Body of pancreas (tissue), 4 donors: ENCODE measurements around the gene DOCK9. TPM values are rescaled to one million over a fixed set of nuclear protein-coding genes. Genes with fewer than 3 reads are reported as not detected.
A peak's percentile ranks its signal among the peaks of the same experiment; 100 is the strongest.

ENCODE experiments used
- ATAC-seq: fragments of 150-250 bp; one replicate; pipeline ENCODE4 v1.9.1; 2016
- DNase-seq, 4 donors: peaks; one replicate each; pipeline ENCODE4 v3.0.0-alpha.2; 2019
- H3K27ac ChIP-seq, 4 donors: fragments of 200-600 bp; sonication (generic); 1 replicate in 3 of 4; 2 replicates in 1 of 4; pipeline versions ENCODE4 v1.5.1 to v1.6.1; 2016 to 2019; ENCODE audit warnings: mild to moderate bottlenecking in 1 of 4, mixed read lengths in 1 of 4, moderate library complexity in 1 of 4
- H3K27me3 ChIP-seq, 2 donors: fragments of 200-600 bp; sonication (generic); one replicate each; pipeline ENCODE4 v1.6.0; 2016; ENCODE audit warnings: mild to moderate bottlenecking in 1 of 2
- H3K36me3 ChIP-seq, 2 donors: fragments of 200-600 bp; sonication (generic); replicated peaks in 1 of 2; 2 replicates each; pipeline ENCODE4 v1.5.1; 2016; ENCODE audit warnings: low read depth in 2 of 2; ENCODE audit not compliant: insufficient read depth in 1 of 2
- H3K4me1 ChIP-seq: fragments of 200-600 bp; sonication (generic); one replicate; pipeline ENCODE4 v1.6.0; 2016
- H3K4me3 ChIP-seq, 2 donors: fragments of 200-600 bp; sonication (generic); 1 replicate in 1 of 2; 2 replicates in 1 of 2; pipeline ENCODE4 v1.5.1; 2016 to 2019
- H3K9me3 ChIP-seq, 3 donors: fragments of 200-600 bp; sonication (generic); 1 replicate in 2 of 3; 2 replicates in 1 of 3; pipeline ENCODE4 v1.5.1; 2016
- POLR2A ChIP-seq, 3 donors: fragments of 450-650 bp; IDR thresholded peaks; one replicate each; pipeline ENCODE4 v1.6.1; 2016; ENCODE audit warnings: antibody characterized with exemption in 3 of 3, mild to moderate bottlenecking in 2 of 3
- WGBS, 2 donors: methylation state at CpG; one replicate each; pipeline ENCODE4 v1.1.5; 2017; 5-methylcytosine and 5-hydroxymethylcytosine counted together
- intact Hi-C: fragments of 100-400 bp; cut with DNase I; formaldehyde crosslinking; loops from one replicate; pipeline ENCODE4 v1.15.1; 2023
- total RNA-seq, 2 donors: library from RNA; depleted of rRNA; stranded (reverse); fragments of >200 nt; gene quantifications; one replicate each; pipeline ENCODE4 v1.1.0, GENCODE V29; 2016
- TF ChIP-seq, protein P1 (sequence below), 7 experiments: fragments of 450-650 bp in 4 of 7; fragments of 200-600 bp in 3 of 7; sonication (generic) in 3 of 7; IDR thresholded peaks; one replicate each; pipeline ENCODE4 v1.5.1; 2016 to 2019; ENCODE audit warnings: antibody characterized with exemption in 7 of 7

DOCK9 gene
- total RNA-seq, 2 donors from 2014 or later: 35.3 to 73.5 TPM

DNA sequence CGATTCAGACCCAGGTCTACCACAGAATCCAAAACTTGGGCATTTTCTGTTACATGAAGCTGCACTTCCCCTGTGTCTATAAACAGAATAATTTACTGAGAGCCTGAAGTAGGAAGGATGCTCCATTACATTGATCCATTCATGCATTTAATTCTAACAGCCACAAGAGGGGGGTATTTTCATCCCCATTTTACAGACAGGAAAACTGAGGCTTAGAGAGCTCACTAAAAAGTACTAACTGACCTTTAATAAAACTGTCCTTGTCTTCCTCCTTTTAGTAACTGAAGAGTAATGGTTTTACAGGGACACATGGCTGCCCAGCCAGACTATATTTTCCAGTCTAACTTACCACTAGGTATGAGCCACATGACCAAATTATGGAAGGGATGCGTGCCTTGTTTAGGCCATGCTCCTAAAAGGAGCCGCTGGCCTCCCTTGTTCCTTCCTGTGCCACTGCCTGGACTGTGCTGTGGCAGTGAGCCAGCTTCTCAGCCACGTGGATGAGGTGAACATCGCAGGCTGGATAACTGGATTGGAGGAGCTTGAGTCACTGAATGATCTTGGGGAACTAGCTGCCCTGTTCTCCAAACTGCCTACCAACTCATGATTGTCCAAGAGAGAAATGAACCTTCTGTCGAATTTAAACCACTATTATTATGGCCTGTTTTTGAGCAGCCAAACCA lies 108.3 kb downstream of the DOCK9 start:
- Histone ChIP-seq H3K27me3 (no peaks in the 10 kb centered on the region), H3K4me1 (no peaks in the 10 kb centered on the region), H3K9me3 (peaks cover 0 to 6% (median 0%) of the 10 kb centered on the region in 3 donors), H3K36me3 (no peaks in the 10 kb centered on the region), H3K4me3 (no peak overlapping the region), H3K27ac (no peak overlapping the region)
- no peak for TF ChIP-seq POLR2A (IDR thresholded peaks at IDR 0.05)
- TF ChIP-seq, protein P1, sequence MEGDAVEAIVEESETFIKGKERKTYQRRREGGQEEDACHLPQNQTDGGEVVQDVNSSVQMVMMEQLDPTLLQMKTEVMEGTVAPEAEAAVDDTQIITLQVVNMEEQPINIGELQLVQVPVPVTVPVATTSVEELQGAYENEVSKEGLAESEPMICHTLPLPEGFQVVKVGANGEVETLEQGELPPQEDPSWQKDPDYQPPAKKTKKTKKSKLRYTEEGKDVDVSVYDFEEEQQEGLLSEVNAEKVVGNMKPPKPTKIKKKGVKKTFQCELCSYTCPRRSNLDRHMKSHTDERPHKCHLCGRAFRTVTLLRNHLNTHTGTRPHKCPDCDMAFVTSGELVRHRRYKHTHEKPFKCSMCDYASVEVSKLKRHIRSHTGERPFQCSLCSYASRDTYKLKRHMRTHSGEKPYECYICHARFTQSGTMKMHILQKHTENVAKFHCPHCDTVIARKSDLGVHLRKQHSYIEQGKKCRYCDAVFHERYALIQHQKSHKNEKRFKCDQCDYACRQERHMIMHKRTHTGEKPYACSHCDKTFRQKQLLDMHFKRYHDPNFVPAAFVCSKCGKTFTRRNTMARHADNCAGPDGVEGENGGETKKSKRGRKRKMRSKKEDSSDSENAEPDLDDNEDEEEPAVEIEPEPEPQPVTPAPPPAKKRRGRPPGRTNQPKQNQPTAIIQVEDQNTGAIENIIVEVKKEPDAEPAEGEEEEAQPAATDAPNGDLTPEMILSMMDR (IDR thresholded peaks at IDR 0.05): peak in 2 of 7 experiments; percentile 12 to 19
- ATAC-seq (no peak), DNase-seq (peak in 2 of 4 donors; percentile 24 to 25)
- intact Hi-C loops: no loop called here
- 70 to 71% methylated on average over 6 of the region's 6 CpGs for WGBS, 2 donors

DNA sequence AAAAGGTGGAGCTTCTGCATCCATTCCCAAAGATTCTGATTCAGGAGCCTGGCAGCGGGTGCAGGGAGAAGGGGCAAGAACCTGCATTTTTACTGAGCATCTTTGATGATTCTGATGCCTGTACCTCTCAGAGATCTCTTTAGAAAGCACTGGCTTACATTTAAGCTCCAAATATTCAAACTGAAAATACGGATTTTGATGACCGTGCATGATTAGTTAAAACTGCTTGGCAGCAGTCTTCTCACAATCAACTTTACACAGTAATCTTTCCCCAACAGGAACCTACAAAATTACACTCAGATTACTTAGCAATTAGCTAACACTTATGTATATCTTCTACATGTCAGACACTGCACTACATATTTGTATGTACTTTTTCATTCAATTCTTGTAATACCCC lies 108.9 kb downstream of the DOCK9 start:
- no peak overlapping the region for H3K4me3 ChIP-seq
- H3K4me1 ChIP-seq: no peaks in the 10 kb centered on the region
- no peaks in the 10 kb centered on the region for H3K27me3 ChIP-seq
- H3K27ac ChIP-seq: no peak overlapping the region
- no peaks in the 10 kb centered on the region for H3K36me3 ChIP-seq
- ATAC-seq (no peak), DNase-seq (no peak)
- intact Hi-C loops: no loop called here
- H3K9me3 ChIP-seq: peaks cover 0 to 6% (median 0%) of the 10 kb centered on the region in 3 donors
- WGBS, 2 donors: 83 to 87% methylated on average over 3 of the region's 3 CpGs
- TF ChIP-seq POLR2A (IDR thresholded peaks at IDR 0.05): no peak
- TF ChIP-seq, protein P1 (IDR thresholded peaks at IDR 0.05): no peak

DNA sequence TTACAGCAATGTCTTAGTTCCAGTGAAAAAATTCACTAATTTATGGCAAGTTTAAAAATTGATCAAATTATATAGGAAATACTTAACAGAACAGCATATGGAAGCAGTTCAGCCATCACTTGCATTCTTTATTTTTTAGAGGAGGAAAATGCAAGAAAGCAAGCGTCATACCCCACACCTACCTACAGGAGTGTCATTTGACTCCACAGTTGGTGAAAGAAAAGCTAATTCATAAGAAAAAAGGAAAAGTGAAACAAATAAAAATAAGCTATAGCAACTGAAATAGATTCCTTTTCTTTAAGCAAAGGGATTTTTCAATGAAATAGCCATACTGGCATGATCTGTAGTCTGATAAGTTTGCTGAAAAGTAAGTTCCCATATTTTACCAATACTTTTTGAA lies 111.0 kb downstream of the DOCK9 start:
- DNase-seq: no peak
- ATAC-seq: no peak
- Histone ChIP-seq H3K9me3 (no peaks in the 10 kb centered on the region), H3K4me3 (no peak overlapping the region), H3K27me3 (no peaks in the 10 kb centered on the region), H3K36me3 (peaks cover 0 to 2% of the 10 kb centered on the region in 2 donors), H3K27ac (no peak overlapping the region), H3K4me1 (no peaks in the 10 kb centered on the region)
- TF ChIP-seq POLR2A (IDR thresholded peaks at IDR 0.05): no peak
- TF ChIP-seq, protein P1 (IDR thresholded peaks at IDR 0.05): no peak
- 97 to 98% methylated on average over 1 of the region's 1 CpG for WGBS, 2 donors
- intact Hi-C loops: no loop called here

DNA sequence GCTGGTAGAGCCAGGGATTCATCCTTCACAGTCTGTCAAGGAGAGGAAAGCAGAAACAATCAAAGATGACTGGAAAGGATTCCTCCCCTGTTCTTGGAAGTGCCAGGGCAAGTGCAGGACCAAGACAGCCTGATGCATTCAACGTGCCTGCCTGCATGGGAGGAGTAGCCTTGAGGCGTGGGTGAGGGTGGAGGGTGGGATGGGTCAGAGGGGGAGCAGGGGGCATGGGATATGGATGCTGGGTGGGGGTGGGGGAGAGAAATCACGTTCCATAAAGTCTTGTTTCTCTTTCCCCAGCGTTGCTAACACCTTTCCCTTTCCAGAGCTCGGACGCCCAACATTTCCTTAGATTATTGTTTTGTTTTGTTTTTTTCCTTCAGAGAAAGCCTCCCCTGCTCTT lies 117.4 kb downstream of the DOCK9 start:
- no peak for DNase-seq
- no peaks in the 10 kb centered on the region for H3K27me3 ChIP-seq
- no peak overlapping the region for H3K4me3 ChIP-seq
- no peak for ATAC-seq
- TF ChIP-seq POLR2A (IDR thresholded peaks at IDR 0.05): no peak
- TF ChIP-seq, protein P1 (IDR thresholded peaks at IDR 0.05): no peak
- WGBS, 2 donors: 71 to 73% methylated on average over 6 of the region's 6 CpGs
- no peaks in the 10 kb centered on the region for H3K9me3 ChIP-seq
- intact Hi-C loops: no loop called here
- H3K27ac ChIP-seq: no peak overlapping the region
- no peaks in the 10 kb centered on the region for H3K4me1 ChIP-seq
- peaks cover 0 to 2% of the 10 kb centered on the region in 2 donors for H3K36me3 ChIP-seq

DNA sequence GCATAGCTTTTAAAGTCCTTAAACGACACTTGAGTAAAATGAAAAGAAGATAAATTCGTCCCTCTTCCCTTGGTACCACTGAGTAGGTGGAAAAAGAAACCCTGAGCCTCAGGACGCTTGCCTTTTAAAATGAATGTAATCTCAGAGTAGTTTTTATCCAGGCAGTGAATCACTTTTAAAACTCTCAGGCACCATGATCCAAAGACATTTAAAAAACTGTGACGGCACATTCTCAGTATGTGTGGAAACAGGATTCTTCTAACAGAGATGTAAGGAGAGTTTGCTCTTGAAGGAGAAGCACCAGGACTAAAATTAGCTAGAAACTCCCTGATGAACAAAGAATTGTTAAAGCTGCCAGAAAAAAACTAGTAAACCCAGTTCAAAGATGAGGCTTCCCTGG lies 119.7 kb downstream of the DOCK9 start:
- Histone ChIP-seq H3K36me3 (peaks cover 0 to 2% of the 10 kb centered on the region in 2 donors), H3K4me3 (no peak overlapping the region), H3K27ac (no peak overlapping the region), H3K27me3 (no peaks in the 10 kb centered on the region), H3K4me1 (no peaks in the 10 kb centered on the region), H3K9me3 (no peaks in the 10 kb centered on the region)
- intact Hi-C loops: no loop called here
- WGBS, 2 donors: 83 to 84% methylated on average over 4 of the region's 4 CpGs
- ATAC-seq (no peak), DNase-seq (no peak)
- TF ChIP-seq POLR2A (IDR thresholded peaks at IDR 0.05): no peak
- TF ChIP-seq, protein P1 (IDR thresholded peaks at IDR 0.05): no peak
